ENCODE data around the gene SLC35F3.
"Not testable (repeated sequence)": the region's sequence is repeated elsewhere in the genome, so short reads cannot be mapped to it uniquely, and the experiment has no call there.

Gene SLC35F3

GRCh38 chr1:234122571-234122970 is 218.1 kb downstream of the SLC35F3 start:
- DNase-seq (ENCODE audit: low read depth, low spot score); H3K4me3 ChIP-seq (ENCODE audit: low read length): not testable (repeated sequence)

DNA sequence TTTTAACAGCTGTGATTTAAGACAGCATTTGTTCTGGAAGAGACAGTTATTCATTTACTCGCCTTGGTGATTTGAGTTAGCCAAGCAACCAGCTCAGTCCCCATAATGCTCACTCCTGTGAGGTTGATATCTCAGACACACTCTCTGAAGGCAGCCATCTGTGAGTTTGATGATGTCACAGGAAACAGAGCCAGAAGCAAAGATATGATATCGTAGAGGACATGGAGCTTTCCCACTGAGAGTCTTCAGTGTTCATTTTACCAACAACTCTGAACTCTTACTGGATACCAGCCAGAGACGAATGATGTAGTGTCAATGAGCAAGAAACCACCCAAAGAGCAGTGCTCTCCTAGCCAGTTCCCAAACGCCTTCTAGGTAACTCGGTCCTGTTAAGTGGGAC is 219.4 kb downstream of the SLC35F3 start:
- no peak overlapping the region for H3K4me3 ChIP-seq (ENCODE audit: low read length)
- no peak for DNase-seq (ENCODE audit: low read depth, low spot score)

DNA sequence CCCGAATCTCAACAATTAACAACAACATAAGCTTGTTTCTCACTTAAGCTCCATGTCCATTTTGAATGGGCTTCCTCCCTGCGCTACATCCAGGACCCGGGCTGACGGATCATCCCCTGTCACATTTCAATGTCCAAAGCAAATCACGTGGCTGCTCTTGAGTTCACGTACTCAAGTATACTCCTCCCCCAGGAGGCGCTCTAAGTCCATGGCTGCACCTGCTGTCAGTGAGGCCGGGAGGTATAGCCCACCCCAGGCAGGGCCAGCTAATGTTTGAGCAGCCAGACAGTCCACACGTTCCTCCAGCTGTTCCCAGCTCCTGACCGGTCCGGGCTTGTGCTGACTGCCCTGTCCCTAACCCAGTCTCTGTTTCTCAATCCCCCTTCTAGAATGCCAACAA is 220.8 kb downstream of the SLC35F3 start:
- DNase-seq (ENCODE audit: low read depth, low spot score): peak; percentile 55

DNA sequence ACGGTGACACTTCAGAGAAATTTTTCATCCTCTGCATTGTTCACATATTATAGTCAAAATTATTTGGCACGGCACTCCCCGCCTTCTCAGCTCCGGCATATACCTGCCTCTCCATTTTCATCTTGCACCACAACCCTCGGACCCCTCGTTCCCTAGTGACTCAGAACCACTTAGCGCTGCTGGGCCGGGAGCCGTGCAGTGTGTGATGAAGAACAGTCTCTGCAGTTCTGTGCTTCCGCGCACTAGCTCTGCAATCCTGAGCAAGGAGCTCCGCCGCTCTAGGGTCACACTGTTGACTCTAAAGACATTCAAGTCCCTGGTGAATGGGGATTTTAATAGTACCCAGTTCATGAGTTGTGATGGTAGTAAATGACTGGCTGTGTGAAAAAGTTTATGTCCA is 221.2 kb downstream of the SLC35F3 start:
- H3K4me3 ChIP-seq (ENCODE audit: low read length): no peak overlapping the region
- no peak for DNase-seq (ENCODE audit: low read depth, low spot score)

More for the DNA sequence above, 220.8 kb downstream of the SLC35F3 start:
- H3K4me3 ChIP-seq (ENCODE audit: low read length): no peak overlapping the region

DNA sequence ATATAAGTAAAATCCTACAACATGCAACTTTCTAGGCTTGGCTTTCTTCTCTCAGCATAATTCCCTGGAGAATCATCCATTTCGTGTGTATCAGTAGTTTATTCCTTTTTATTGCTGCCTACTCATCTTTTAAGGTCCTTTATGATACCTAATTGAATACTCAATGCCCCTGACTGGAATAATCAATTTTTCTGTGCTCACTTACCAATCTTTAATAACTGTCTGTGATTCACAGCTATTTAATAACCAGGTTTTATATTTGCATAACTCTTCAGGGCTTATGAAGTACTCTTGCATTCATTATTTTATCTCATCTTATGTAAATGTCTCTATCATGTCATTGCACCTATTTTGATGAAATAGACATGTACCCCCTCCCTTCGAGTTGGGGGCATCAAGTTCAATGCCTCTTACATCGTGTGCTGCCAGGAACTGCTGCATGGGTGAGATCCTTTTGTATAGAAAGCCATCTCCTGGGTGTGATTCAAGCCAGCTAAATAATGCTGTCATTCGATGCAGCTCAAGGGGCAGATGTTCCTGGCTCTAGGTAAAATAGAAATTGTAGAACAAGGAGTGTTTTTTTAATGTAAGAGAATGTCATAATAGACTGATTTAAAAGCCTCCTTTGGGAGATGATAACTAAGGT is 222.7 kb downstream of the SLC35F3 start:
- DNase-seq (ENCODE audit: low read depth, low spot score): no peak
- H3K4me3 ChIP-seq (ENCODE audit: low read length): no peak overlapping the region

- H3K4me3 ChIP-seq (ENCODE audit: low read length): no peak overlapping the region
- DNase-seq (ENCODE audit: low read depth, low spot score): no peak
Observed at GRCh38 chr1:234132795-234133194, 228.3 kb downstream of the SLC35F3 start.

DNA sequence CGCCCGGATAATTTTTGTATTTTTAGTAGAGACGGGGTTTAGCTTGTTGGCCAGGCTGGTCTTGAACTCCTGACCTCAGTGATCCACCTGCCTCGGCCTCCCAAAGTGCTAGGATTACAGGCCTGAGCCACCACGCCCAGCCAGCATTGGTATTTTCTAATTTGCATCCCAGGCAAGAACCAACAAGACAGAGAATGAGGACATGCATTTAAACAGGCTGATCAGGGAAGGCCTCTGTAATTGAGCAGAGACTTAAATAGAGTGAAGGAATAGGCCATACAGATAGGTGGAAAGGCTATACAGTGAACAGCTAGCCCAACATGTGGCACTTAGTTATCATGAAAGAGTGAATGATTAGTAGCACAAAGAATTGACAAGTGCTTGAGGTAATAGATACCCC is 230.4 kb downstream of the SLC35F3 start:
- no peak for DNase-seq (ENCODE audit: low read depth, low spot score)
- H3K4me3 ChIP-seq (ENCODE audit: low read length): no peak overlapping the region

- DNase-seq (ENCODE audit: low read depth, low spot score): no peak
- no peak overlapping the region for H3K4me3 ChIP-seq (ENCODE audit: low read length)
Observed at GRCh38 chr1:234135501-234135900, 231.0 kb downstream of the SLC35F3 start.

- H3K4me3 ChIP-seq (ENCODE audit: low read length): no peak overlapping the region
- no peak for DNase-seq (ENCODE audit: low read depth, low spot score)
Observed at GRCh38 chr1:234136073-234136472, 231.6 kb downstream of the SLC35F3 start.

DNA sequence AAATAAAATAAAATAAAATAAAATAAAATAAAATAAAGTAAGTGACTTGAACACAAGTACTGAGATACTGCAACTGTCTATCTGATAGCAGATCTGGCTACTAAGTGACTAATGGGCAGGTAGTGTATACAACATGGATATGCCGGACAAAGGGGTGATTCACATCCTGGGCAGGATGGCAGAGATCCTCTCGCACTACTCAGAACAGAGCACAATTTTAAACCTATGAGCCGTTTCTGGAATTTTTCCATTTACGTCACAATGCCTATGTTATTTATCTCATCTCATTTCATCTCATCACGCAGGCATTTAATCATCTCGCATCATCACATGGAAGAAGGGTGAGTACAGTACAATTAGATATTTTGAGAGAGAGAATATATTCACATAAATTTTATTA is 235.5 kb downstream of the SLC35F3 start:
- no peak for DNase-seq (ENCODE audit: low read depth, low spot score)
- no peak overlapping the region for H3K4me3 ChIP-seq (ENCODE audit: low read length)

DNA sequence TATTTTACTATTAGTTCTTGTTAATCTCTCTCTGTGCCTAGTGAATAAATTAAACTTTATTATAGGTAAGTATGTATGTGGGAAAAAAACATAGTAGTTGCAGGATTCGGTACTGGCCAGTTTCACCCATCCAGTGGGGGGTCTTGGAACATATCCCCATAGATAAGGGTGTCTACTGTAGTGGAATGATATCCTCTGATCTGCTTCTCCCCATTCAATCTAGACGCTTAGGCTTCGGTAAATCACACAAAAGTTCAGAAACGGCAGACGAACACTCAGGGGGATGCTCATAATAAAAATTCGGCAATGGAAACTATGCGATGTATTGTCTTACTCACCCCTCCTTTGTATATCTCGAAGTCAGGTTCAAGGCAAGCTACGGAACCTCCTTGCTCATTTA is 235.9 kb downstream of the SLC35F3 start:
- no peak overlapping the region for H3K4me3 ChIP-seq (ENCODE audit: low read length)
- no peak for DNase-seq (ENCODE audit: low read depth, low spot score)

GRCh38 chr1:234141006-234141405 is 236.5 kb downstream of the SLC35F3 start:
- DNase-seq (ENCODE audit: low read depth, low spot score): no peak
- H3K4me3 ChIP-seq (ENCODE audit: low read length): no peak overlapping the region

- no peak overlapping the region for H3K4me3 ChIP-seq (ENCODE audit: low read length)
- DNase-seq (ENCODE audit: low read depth, low spot score): no peak
Observed at GRCh38 chr1:234143681-234144080, 239.2 kb downstream of the SLC35F3 start.

DNA sequence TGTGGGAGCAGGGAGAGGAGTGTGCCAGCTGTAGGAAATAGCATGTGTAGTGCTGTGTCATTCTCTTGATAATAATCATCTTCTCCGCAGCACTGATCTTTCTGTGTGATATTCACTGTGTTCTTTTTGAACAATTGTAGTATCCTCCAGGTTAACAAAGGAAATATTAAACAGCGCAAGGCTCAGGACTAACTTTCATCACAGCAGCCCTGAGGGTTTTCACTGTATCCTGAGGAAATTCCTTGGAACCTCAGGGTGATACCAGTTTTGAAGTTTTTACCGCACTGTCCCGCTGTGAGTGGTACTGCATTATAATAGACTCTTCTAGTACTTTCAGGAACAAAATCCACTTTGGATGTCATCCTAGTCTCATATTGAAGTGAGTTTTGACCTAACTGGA is 240.4 kb downstream of the SLC35F3 start:
- no peak for DNase-seq (ENCODE audit: low read depth, low spot score)
- no peak overlapping the region for H3K4me3 ChIP-seq (ENCODE audit: low read length)

GRCh38 chr1:234148350-234148749 is 243.9 kb downstream of the SLC35F3 start:
- no peak overlapping the region for H3K4me3 ChIP-seq (ENCODE audit: low read length)
- DNase-seq (ENCODE audit: low read depth, low spot score): no peak

- H3K4me3 ChIP-seq (ENCODE audit: low read length): no peak overlapping the region
- no peak for DNase-seq (ENCODE audit: low read depth, low spot score)
Observed at GRCh38 chr1:234148816-234149215, 244.3 kb downstream of the SLC35F3 start.

DNA sequence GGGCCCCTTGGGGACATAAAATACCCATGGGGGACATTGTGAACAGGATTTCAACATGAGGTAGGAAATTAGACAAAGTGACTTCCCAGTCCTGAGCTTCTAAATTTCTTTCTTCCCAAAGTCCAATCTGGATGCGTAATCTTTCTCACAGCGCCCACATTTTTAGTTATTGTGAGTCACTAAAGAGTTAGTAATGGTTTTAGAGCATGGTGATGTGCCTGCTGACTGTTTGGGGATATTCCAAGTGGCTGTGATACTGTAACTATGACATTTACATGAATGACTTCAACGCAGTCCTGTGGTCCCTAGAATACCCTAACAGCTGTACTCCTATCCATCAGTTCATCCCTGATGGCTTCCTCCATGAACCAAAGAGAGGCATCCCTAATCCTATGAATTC is 244.7 kb downstream of the SLC35F3 start:
- no peak for DNase-seq (ENCODE audit: low read depth, low spot score)
- H3K4me3 ChIP-seq (ENCODE audit: low read length): no peak overlapping the region

- no peak overlapping the region for H3K4me3 ChIP-seq (ENCODE audit: low read length)
- DNase-seq (ENCODE audit: low read depth, low spot score): no peak
Observed at GRCh38 chr1:234150892-234151291, 246.4 kb downstream of the SLC35F3 start.

DNA sequence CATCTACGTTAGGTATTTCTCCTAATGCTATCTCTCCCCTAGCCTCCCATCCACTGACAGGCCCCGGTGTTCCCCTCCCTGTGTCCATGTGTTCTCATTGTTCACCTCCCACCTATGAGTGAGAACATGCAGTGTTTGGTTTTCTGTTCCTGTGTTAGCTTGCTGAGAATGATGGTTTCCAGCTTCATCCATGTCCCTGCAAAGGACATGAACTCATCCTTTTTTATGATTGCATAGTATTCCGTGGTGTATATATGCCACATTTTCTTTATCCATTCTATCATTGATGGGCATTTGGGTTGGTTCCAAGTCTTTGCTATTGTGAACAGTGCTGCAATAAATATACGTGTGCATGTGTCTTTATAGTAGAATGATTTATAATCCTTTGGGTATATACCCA is 247.9 kb downstream of the SLC35F3 start:
- H3K4me3 ChIP-seq (ENCODE audit: low read length); DNase-seq (ENCODE audit: low read depth, low spot score): not testable (repeated sequence)

DNA sequence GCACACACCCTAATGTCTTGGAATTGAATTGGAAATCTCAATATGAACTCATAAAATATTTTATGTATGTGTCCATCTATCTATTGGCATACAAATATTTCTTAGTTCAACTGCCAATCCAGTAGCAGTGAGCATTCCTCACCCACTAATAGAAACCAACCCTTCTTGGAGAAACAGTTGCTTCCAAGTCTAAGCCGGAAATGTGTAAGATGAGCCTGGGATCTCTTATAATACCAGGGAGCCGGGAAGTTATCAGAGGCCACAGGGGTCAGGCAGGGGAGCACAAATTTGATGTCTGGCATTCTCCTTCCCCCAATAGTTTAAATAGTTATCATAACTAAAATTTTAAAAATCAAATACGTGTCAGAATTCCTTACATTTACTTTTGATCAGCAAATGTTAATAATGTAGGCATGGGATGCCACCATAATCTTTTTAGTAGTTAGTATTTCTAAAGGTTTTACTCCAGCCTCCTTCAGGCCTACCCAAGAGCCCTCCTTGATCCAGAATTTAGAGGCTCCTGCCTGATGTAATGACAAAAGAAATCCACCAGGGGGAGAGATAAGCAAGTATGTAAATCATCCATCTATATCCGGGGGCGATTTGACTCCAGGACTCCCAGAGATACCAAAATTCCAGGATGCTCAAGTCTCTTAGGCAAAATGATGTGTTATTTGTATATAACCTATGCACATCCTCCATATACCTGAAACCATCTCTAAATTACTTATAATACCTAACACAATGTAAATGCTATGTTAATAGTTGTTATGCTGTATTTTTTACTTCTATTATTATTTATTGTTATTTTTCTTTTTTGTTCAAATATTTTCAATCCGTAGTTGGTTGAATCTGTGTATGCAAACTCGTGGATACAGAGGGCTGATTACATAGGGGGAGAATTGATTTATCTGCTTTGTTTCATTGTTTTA is 250.1 kb downstream of the SLC35F3 start:
- no peak overlapping the region for H3K4me3 ChIP-seq (ENCODE audit: low read length)
- DNase-seq (ENCODE audit: low read depth, low spot score): peak; percentile 82

DNA sequence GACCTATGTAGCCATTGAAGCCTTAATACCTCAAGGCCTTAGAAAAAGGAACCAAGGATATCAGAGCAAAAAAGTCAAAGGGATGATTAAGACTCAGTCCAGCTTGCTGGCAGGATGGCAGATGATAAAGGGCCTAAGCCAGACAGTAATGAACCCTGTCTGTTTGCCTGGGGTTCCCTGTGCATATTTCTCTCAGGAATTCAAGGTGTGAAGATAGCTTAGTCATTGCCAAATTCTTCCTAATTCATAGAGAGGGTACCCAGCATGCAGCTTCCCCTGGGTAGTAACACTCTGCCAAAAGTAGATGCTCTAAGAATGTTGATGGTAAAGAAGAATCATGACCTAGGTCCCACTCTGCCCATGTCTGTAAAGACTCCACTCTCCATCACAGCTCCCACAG is 258.2 kb downstream of the SLC35F3 start:
- H3K4me3 ChIP-seq (ENCODE audit: low read length): no peak overlapping the region
- no peak for DNase-seq (ENCODE audit: low read depth, low spot score)

All from Jurkat, Clone E6-1 (cell line).